Endothelial cell of umbilical vein (primary cell): ENCODE results near the gene CATSPERD.

ENCODE experiments used
- CTCF ChIP-seq, 2 donors: IDR thresholded peaks; 1 replicate in 1 of 2; 2 replicates in 1 of 2; pipeline ENCODE4 v1.5.1; 2011; ENCODE audit warnings: low read length in 2 of 2, mild to moderate bottlenecking in 2 of 2, moderate library complexity in 2 of 2, control low read depth in 1 of 2, inconsistent platforms in 1 of 2, low read depth in 1 of 2; ENCODE audit not compliant: insufficient read depth in 1 of 2; ENCODE audit errors: extremely low read depth in 1 of 2
- FOS ChIP-seq: IDR thresholded peaks from 2 replicates; pipeline ENCODE4 v1.6.1; 2011; ENCODE audit warnings: mild to moderate bottlenecking, low read length, moderate library complexity, borderline replicate concordance; ENCODE audit not compliant: insufficient read depth
- JUN ChIP-seq: IDR thresholded peaks from 2 replicates; pipeline ENCODE4 v1.6.1; 2011; ENCODE audit warnings: borderline replicate concordance, low read depth; ENCODE audit not compliant: insufficient read length, insufficient read depth
- MYC ChIP-seq: IDR thresholded peaks from one replicate; pipeline ENCODE4 v1.6.1; 2011; ENCODE audit warnings: mild to moderate bottlenecking, low read depth, low read length
- POLR2A ChIP-seq: IDR thresholded peaks from 2 replicates; pipeline ENCODE4 v1.6.1; 2012; ENCODE audit warnings: low read depth, mild to moderate bottlenecking, control low read depth, low read length
- POLR2AphosphoS5 ChIP-seq: IDR thresholded peaks from 2 replicates; pipeline ENCODE4 v1.6.1; 2012; ENCODE audit warnings: low read depth, mild to moderate bottlenecking, control low read depth, low read length, moderate library complexity; ENCODE audit not compliant: insufficient read depth
- TF ChIP-seq, protein P1 (sequence below): IDR thresholded peaks from 2 replicates; pipeline ENCODE4 v1.6.1; 2011; ENCODE audit not compliant: insufficient read depth, insufficient read length

GRCh38 chr19:5681391-5682106 is 38.9 kb upstream of the CATSPERD start:
- TF ChIP-seq JUN (no peak), CTCF (IDR thresholded peaks at IDR 0.05; ENCODE audit: extremely low read depth in 1 of 2, insufficient read depth in 1 of 2, low read depth in 1 of 2, low read length in 2 of 2) (no peak), FOS (no peak), POLR2A (no peak), POLR2AphosphoS5 (no peak), MYC (no peak)
- TF ChIP-seq, protein P1, sequence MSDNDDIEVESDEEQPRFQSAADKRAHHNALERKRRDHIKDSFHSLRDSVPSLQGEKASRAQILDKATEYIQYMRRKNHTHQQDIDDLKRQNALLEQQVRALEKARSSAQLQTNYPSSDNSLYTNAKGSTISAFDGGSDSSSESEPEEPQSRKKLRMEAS = no peak
